Choroid plexus epithelial cell (primary cell): ENCODE results near the gene ATM.

Experiments
- DNase-seq: peaks from one replicate; pipeline ENCODE4 v3.0.0-alpha.2; 2010; ENCODE audit warnings: low read depth
- H3K4me3 ChIP-seq: 2 replicates; pipeline ENCODE4 v1.5.1; 2011; ENCODE audit warnings: low read depth, mild to moderate bottlenecking, control low read depth, low read length, moderate library complexity
- CTCF ChIP-seq: conservative IDR thresholded peaks from 2 replicates; pipeline ENCODE4 v1.5.1; 2011; ENCODE audit warnings: low read depth, mild to moderate bottlenecking, control low read depth, inconsistent platforms, low read length, moderate library complexity

The ATM gene

GRCh38 chr11:108226036-108226435 lies 3.2 kb downstream of the ATM start:
- H3K4me3 ChIP-seq = no peak overlapping the region
- no peak for TF ChIP-seq CTCF
- DNase-seq = no peak

- DNase-seq = no peak
- TF ChIP-seq CTCF = no peak
- no peak overlapping the region for H3K4me3 ChIP-seq
These were observed 5.4 kb downstream of the ATM start for GRCh38 chr11:108228251-108228650.

- DNase-seq = no peak
- no peak overlapping the region for H3K4me3 ChIP-seq
- TF ChIP-seq CTCF = no peak
These were observed 10.5 kb downstream of the ATM start for GRCh38 chr11:108233277-108233945.

- no peak for DNase-seq
- no peak for TF ChIP-seq CTCF
- no peak overlapping the region for H3K4me3 ChIP-seq
These were observed 12.3 kb downstream of the ATM start for GRCh38 chr11:108235192-108235591.

- DNase-seq = no peak
- no peak overlapping the region for H3K4me3 ChIP-seq
These were observed 12.8 kb downstream of the ATM start for GRCh38 chr11:108235633-108236032.

GRCh38 chr11:108237058-108237481 lies 14.2 kb downstream of the ATM start:
- no peak for DNase-seq
- TF ChIP-seq CTCF = no peak
- H3K4me3 ChIP-seq = no peak overlapping the region

More at GRCh38 chr11:108235633-108236032, 12.8 kb downstream of the ATM start:
- no peak for TF ChIP-seq CTCF

- no peak for DNase-seq
- H3K4me3 ChIP-seq = no peak overlapping the region
- TF ChIP-seq CTCF = no peak
These were observed 16.2 kb downstream of the ATM start for GRCh38 chr11:108239076-108239475.
